ENCODE results near the gene CD200R1. TPM values are rescaled to one million over a fixed set of nuclear protein-coding genes. Genes with fewer than 3 reads are reported as not detected.

Gene CD200R1
- total and polyA plus RNA-seq, 2 of the 13 experiments (the other 11 are each of a cell fraction or from before 2014, with no cell fraction given): 0.04 TPM; not detected in 1

GRCh38 chr3:113021471-113021870 lies 46.6 kb upstream of the CD200R1 start:
- no peak overlapping the region for H2AFZ ChIP-seq (ENCODE audit: low read length)
- CTCF ChIA-PET (ENCODE audit: low intra/inter-chr PET ratio, low total read pairs): no interaction called here

More at GRCh38 chr3:113021471-113021870, 46.6 kb upstream of the CD200R1 start:
- H3K4me1 ChIP-seq (ENCODE audit: insufficient read depth, low read length): peaks cover 24% of the 10 kb centered on the region
- TF ChIP-seq ARNTL (CRISPR knock-in tag; IDR thresholded peaks at IDR 0.05) (no peak), ZNF329 (CRISPR knock-in tag; IDR thresholded peaks at IDR 0.05; ENCODE audit: low read depth) (no peak), MTA1 (CRISPR knock-in tag; IDR thresholded peaks at IDR 0.05; ENCODE audit: borderline replicate concordance) (no peak), ZNF784 (CRISPR knock-in tag; IDR thresholded peaks at IDR 0.05; ENCODE audit: borderline replicate concordance) (no peak), E2F1 (CRISPR knock-in tag; IDR thresholded peaks at IDR 0.05) (no peak)
- FAIRE-seq: no peak
- BruUV-seq (replicated peaks): no TSS peak
- intact Hi-C loops (cut with micrococcal nuclease; ENCODE audit: unreplicated experiment): no loop called here
- in situ Hi-C loops (cut with HindIII; ENCODE audit: extremely low pct_ligation_motif_present, low pct_unique_long_range_greater_than_20kb): no loop called here
- no peaks in the 10 kb centered on the region; a peak in 1 of 5 replicates for H3K27me3 ChIP-seq (ENCODE audit: control insufficient read depth in 1 of 2, insufficient read depth in 2 of 2, low read length in 2 of 2)
- H3K9ac ChIP-seq (ENCODE audit: insufficient read depth, low read depth, low read length): no peak overlapping the region
- H3K4me2 ChIP-seq (ENCODE audit: low read depth, low read length): no peak overlapping the region
- H3K27ac ChIP-seq (ENCODE audit: extremely low read length, insufficient read depth, low read length): no peak overlapping the region
- H4K20me1 ChIP-seq (ENCODE audit: insufficient read depth, low read length): no peaks in the 10 kb centered on the region
- ATAC-seq: no peak
- DNase-seq (ENCODE audit: low spot score): no peak
- peaks cover 26% of the 10 kb centered on the region for H3K79me2 ChIP-seq (ENCODE audit: insufficient read depth, low read length)
- H3K4me3 ChIP-seq (replicated peaks in 1 of 3; ENCODE audit: insufficient read depth in 1 of 3, low read depth in 2 of 3, low read length in 3 of 3): no peak overlapping the region
- H3K9me3 ChIP-seq (ENCODE audit: low read length): no peaks in the 10 kb centered on the region
- 81% methylated on average over 2 of the region's 2 CpGs for whole genome bisulfite sequencing (ENCODE audit: low lambda C conversion rate)
- POLR2A ChIA-PET: interaction anchor here (1.6 kb wide), 1 partner anchor 31 kb away, joined by 5 read pairs; the partner anchor contains the start of gene GTPBP8
- H3K36me3 ChIP-seq (replicated peaks in 1 of 2; ENCODE audit: control insufficient read depth in 1 of 2, insufficient read depth in 2 of 2, low read length in 2 of 2): peaks cover 2 to 5% of the 10 kb centered on the region in 2 experiments; a peak in 2 of 5 replicates

Data from HepG2 (cell line).